ENCODE measurements around the gene CDCA8. TPM values are rescaled to one million over a fixed set of nuclear protein-coding genes. Genes with fewer than 3 reads are reported as not detected.

Gene CDCA8
- total RNA-seq, 1 experiment from 2014 or later, result 64.7 TPM

- no TSS peak for BruUV-seq (replicated peaks)
- Histone ChIP-seq H3K27ac (ENCODE audit: low read depth, low read length, poor library complexity, severe bottlenecking) (no peak overlapping the region), H3K4me1 (ENCODE audit: insufficient read depth, low read length, poor library complexity, severe bottlenecking) (no peaks in the 10 kb centered on the region), H3K4me3 (ENCODE audit: low read depth, low read length, poor library complexity, severe bottlenecking) (no peak overlapping the region), H3K27me3 (replicated peaks; ENCODE audit: insufficient read depth, low read depth, low read length, poor library complexity) (peaks cover 19% of the 10 kb centered on the region), H3K36me3 (ENCODE audit: insufficient read depth, low read length, poor library complexity, severe bottlenecking) (no peaks in the 10 kb centered on the region), H3K9me3 (ENCODE audit: low read depth, low read length, poor library complexity, severe bottlenecking) (no peaks in the 10 kb centered on the region)
- ChIA-PET POLR2A (ENCODE audit: low non-redundant PET) (no interaction called here), CTCF (no interaction called here)
- no peak for DNase-seq (ENCODE audit: low spot score)
- TF ChIP-seq CTCF (conservative IDR thresholded peaks at IDR 0.05; ENCODE audit: low read depth, low read length) (no peak), EZH2 (IDR thresholded peaks at IDR 0.05; ENCODE audit: borderline replicate concordance, low read depth, low read length, poor library complexity, severe bottlenecking) (no peak)
- intact Hi-C loops (cut with micrococcal nuclease; ENCODE audit: unreplicated experiment), result no loop called here
These were observed 29.2 kb downstream of the CDCA8 start for GRCh38 chr1:37721565-37721964.

DNA sequence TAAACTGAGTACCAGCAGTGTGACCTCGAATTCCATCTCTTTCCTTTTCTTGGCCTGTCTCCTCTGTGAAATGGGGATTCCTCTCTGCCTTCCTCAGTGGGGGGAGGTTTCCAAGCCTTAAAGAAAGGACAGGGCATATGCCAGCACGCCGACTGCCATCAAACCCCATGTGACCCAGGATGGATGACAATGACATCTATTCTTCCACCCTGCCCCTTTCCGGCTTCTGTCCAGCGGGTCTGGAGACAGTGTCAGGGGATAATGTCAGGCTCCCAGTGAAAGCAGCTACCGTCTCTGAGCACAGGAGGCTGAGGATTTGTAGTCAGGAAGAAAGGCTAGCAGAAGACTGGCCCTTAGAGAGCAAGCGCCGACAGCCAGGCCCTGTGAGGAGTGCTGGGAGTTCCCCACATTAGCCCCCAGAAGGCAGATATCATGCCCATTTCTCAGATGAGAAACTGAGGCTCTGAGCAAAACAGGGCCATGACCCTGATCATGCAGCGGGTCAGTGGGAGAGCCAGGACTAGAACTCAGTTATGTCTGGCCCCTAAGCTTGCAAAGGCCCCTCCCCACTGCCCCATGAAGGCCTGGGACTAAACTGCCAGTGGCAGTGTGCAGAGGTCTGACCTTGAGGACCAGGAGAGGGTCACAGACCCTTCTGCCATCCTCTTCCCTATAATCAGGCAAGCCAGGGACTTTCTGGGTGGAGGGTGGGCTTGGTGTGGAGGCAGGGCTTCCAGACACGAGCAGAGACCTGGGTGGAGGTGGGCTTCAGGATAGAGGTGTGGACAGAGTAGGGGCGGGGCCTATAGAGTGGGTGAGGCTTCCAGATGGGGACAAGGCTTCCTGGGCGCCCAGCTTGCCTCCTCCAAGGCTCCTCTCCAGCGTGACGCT lies 30.1 kb downstream of the CDCA8 start:
- intact Hi-C loops (cut with micrococcal nuclease; ENCODE audit: unreplicated experiment), result no loop called here
- CTCF ChIA-PET, result no interaction called here
- no peak for TF ChIP-seq EZH2 (IDR thresholded peaks at IDR 0.05; ENCODE audit: borderline replicate concordance, low read depth, low read length, poor library complexity, severe bottlenecking)
- TF ChIP-seq CTCF (conservative IDR thresholded peaks at IDR 0.05; ENCODE audit: low read depth, low read length), result no peak
- no peak for DNase-seq (ENCODE audit: low spot score)
- POLR2A ChIA-PET (ENCODE audit: low non-redundant PET), result no interaction called here
- Histone ChIP-seq H3K27me3 (replicated peaks; ENCODE audit: insufficient read depth, low read depth, low read length, poor library complexity) (peaks cover 27% of the 10 kb centered on the region), H3K36me3 (ENCODE audit: insufficient read depth, low read length, poor library complexity, severe bottlenecking) (no peaks in the 10 kb centered on the region), H3K4me3 (ENCODE audit: low read depth, low read length, poor library complexity, severe bottlenecking) (no peak overlapping the region), H3K9me3 (ENCODE audit: low read depth, low read length, poor library complexity, severe bottlenecking) (no peaks in the 10 kb centered on the region), H3K27ac (ENCODE audit: low read depth, low read length, poor library complexity, severe bottlenecking) (no peak overlapping the region), H3K4me1 (ENCODE audit: insufficient read depth, low read length, poor library complexity, severe bottlenecking) (no peaks in the 10 kb centered on the region)
- no TSS peak for BruUV-seq (replicated peaks)

DNA sequence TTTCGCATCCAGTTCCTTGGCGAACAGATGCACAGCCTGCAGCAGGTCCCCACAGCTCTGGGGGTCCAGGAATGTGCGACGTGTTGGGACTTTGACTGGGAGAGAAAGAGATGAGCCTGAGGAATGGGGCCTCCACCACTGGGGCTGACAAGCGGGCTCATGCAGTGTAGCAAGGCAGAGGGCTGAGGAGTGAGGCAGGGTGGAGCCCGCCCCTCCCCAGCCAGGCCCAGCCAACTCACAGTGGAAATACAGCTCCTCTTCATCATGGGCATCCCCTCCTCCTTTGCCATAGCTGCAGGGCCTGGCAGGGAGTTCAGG lies 30.7 kb downstream of the CDCA8 start:
- ChIA-PET CTCF (no interaction called here), POLR2A (ENCODE audit: low non-redundant PET) (no interaction called here)
- no peak for DNase-seq (ENCODE audit: low spot score)
- no peaks in the 10 kb centered on the region for H3K4me1 ChIP-seq (ENCODE audit: insufficient read depth, low read length, poor library complexity, severe bottlenecking)
- H3K36me3 ChIP-seq (ENCODE audit: insufficient read depth, low read length, poor library complexity, severe bottlenecking), result no peaks in the 10 kb centered on the region
- H3K9me3 ChIP-seq (ENCODE audit: low read depth, low read length, poor library complexity, severe bottlenecking), result no peaks in the 10 kb centered on the region
- no TSS peak for BruUV-seq (replicated peaks)
- H3K27ac ChIP-seq (ENCODE audit: low read depth, low read length, poor library complexity, severe bottlenecking), result no peak overlapping the region
- peaks cover 33% of the 10 kb centered on the region for H3K27me3 ChIP-seq (replicated peaks; ENCODE audit: insufficient read depth, low read depth, low read length, poor library complexity)
- TF ChIP-seq EZH2 (IDR thresholded peaks at IDR 0.05; ENCODE audit: borderline replicate concordance, low read depth, low read length, poor library complexity, severe bottlenecking), result no peak
- TF ChIP-seq CTCF (conservative IDR thresholded peaks at IDR 0.05; ENCODE audit: low read depth, low read length), result no peak
- H3K4me3 ChIP-seq (ENCODE audit: low read depth, low read length, poor library complexity, severe bottlenecking), result no peak overlapping the region
- intact Hi-C loops (cut with micrococcal nuclease; ENCODE audit: unreplicated experiment), result no loop called here

Measured in A673 (cell line).